Astrocyte (in vitro differentiated cells and primary cell): Measurements from ENCODE around the gene BEST1. TPM values are rescaled to one million over a fixed set of nuclear protein-coding genes. Genes with fewer than 3 reads are reported as not detected.

Experiments used
- DNase-seq: peaks from one replicate; pipeline ENCODE4 v3.0.0-alpha.2; 2010; ENCODE audit warnings: low read depth
- FAIRE-seq: peaks from 2 replicates; lab custom pipeline; 2011; peaks lifted over from hg19 to GRCh38; lab: Jason Lieb, UNC
- H2AFZ ChIP-seq: 2 replicates; pipeline ENCODE4 v1.6.0; 2012; ENCODE audit warnings: low read depth, low read length, inconsistent platforms
- H3K27ac ChIP-seq: 2 replicates; pipeline ENCODE4 v1.5.1; 2011; ENCODE audit warnings: low read depth, low read length, inconsistent platforms
- H3K27me3 ChIP-seq: 2 replicates; pipeline ENCODE4 v1.6.0; 2011; ENCODE audit warnings: low read length, inconsistent platforms; ENCODE audit not compliant: insufficient read depth
- H3K36me3 ChIP-seq: 2 replicates; pipeline ENCODE4 v1.5.1; 2011; ENCODE audit warnings: low read length, inconsistent platforms; ENCODE audit not compliant: insufficient read depth
- H3K4me1 ChIP-seq: 2 replicates; pipeline ENCODE4 v1.5.1; 2011; ENCODE audit warnings: low read length, inconsistent platforms; ENCODE audit not compliant: insufficient read depth
- H3K4me2 ChIP-seq: 2 replicates; pipeline ENCODE4 v1.6.0; 2012; ENCODE audit warnings: low read length, inconsistent platforms
- H3K4me3 ChIP-seq: 2 replicates; pipeline ENCODE4 v1.5.1; 2011; ENCODE audit warnings: low read depth, mild to moderate bottlenecking, low read length, inconsistent platforms; ENCODE audit not compliant: insufficient read depth
- H3K79me2 ChIP-seq: 2 replicates; pipeline ENCODE4 v1.6.0; 2012; ENCODE audit warnings: mild to moderate bottlenecking, low read length, inconsistent platforms; ENCODE audit not compliant: insufficient read depth
- H3K9ac ChIP-seq: 2 replicates; pipeline ENCODE4 v1.6.0; 2012; ENCODE audit warnings: mild to moderate bottlenecking, low read length, inconsistent platforms
- H3K9me3 ChIP-seq: 2 replicates; pipeline ENCODE4 v1.5.1; 2012; ENCODE audit warnings: low read depth, mild to moderate bottlenecking, low read length, inconsistent platforms; ENCODE audit not compliant: insufficient read depth
- H4K20me1 ChIP-seq: 2 replicates; pipeline ENCODE4 v1.6.0; 2012; ENCODE audit warnings: low read length, inconsistent platforms; ENCODE audit not compliant: insufficient read depth
- H3K27ac Mint-ChIP-seq: one replicate; pipeline ENCODE4 v1.8.0; 2021; ENCODE audit warnings: mild to moderate bottlenecking, mixed read lengths; ENCODE audit not compliant: unreplicated experiment
- H3K27me3 Mint-ChIP-seq: one replicate; pipeline ENCODE4 v1.8.0; 2021; ENCODE audit warnings: low read depth, mixed read lengths; ENCODE audit not compliant: unreplicated experiment
- H3K36me3 Mint-ChIP-seq: one replicate; pipeline ENCODE4 v1.8.0; 2021; ENCODE audit warnings: low read depth, mixed read lengths; ENCODE audit not compliant: unreplicated experiment
- H3K4me1 Mint-ChIP-seq: one replicate; pipeline ENCODE4 v1.8.0; 2021; ENCODE audit warnings: low read depth, mixed read lengths; ENCODE audit not compliant: unreplicated experiment
- H3K4me3 Mint-ChIP-seq: one replicate; pipeline ENCODE4 v1.8.0; 2021; ENCODE audit warnings: mild to moderate bottlenecking, moderate library complexity, mixed read lengths; ENCODE audit not compliant: unreplicated experiment
- H3K9me3 Mint-ChIP-seq: one replicate; pipeline ENCODE4 v1.8.0; 2021; ENCODE audit warnings: mild to moderate bottlenecking, mixed read lengths; ENCODE audit not compliant: unreplicated experiment
- EZH2 ChIP-seq: IDR thresholded peaks from 2 replicates; pipeline ENCODE4 v1.6.1; 2012; ENCODE audit warnings: mild to moderate bottlenecking, low read length, inconsistent platforms; ENCODE audit not compliant: insufficient read depth
- total RNA-seq: library from RNA; stranded (reverse); gene quantifications from 2 replicates; pipeline ENCODE4 v1.2.1, GENCODE V29; 2021
- TF ChIP-seq, protein P1 (sequence below): IDR thresholded peaks from 2 replicates; pipeline ENCODE4 v1.5.1; 2011; ENCODE audit warnings: low read depth, mild to moderate bottlenecking, inconsistent platforms, low read length, moderate library complexity; ENCODE audit not compliant: insufficient read depth

BEST1 gene
- total RNA-seq, 1 donor from 2014 or later, result 0.66 TPM

- FAIRE-seq, result no peak
- Mint-ChIP-seq H3K27ac (no peak overlapping the region), H3K9me3 (no peaks in the 10 kb centered on the region), H3K36me3 (no peaks in the 10 kb centered on the region), H3K4me1 (peaks cover 16% of the 10 kb centered on the region), H3K4me3 (no peak overlapping the region), H3K27me3 (peaks cover 20% of the 10 kb centered on the region)
- Histone ChIP-seq H3K27ac (no peak overlapping the region), H3K9me3 (no peaks in the 10 kb centered on the region), H3K9ac (no peak overlapping the region), H3K36me3 (no peaks in the 10 kb centered on the region), H3K27me3 (no peaks in the 10 kb centered on the region), H4K20me1 (no peaks in the 10 kb centered on the region), H2AFZ (no peak overlapping the region), H3K4me1 (no peaks in the 10 kb centered on the region), H3K4me2 (no peak overlapping the region), H3K79me2 (no peaks in the 10 kb centered on the region), H3K4me3 (no peak overlapping the region)
- DNase-seq, result peak; percentile 24
- TF ChIP-seq, protein P1, sequence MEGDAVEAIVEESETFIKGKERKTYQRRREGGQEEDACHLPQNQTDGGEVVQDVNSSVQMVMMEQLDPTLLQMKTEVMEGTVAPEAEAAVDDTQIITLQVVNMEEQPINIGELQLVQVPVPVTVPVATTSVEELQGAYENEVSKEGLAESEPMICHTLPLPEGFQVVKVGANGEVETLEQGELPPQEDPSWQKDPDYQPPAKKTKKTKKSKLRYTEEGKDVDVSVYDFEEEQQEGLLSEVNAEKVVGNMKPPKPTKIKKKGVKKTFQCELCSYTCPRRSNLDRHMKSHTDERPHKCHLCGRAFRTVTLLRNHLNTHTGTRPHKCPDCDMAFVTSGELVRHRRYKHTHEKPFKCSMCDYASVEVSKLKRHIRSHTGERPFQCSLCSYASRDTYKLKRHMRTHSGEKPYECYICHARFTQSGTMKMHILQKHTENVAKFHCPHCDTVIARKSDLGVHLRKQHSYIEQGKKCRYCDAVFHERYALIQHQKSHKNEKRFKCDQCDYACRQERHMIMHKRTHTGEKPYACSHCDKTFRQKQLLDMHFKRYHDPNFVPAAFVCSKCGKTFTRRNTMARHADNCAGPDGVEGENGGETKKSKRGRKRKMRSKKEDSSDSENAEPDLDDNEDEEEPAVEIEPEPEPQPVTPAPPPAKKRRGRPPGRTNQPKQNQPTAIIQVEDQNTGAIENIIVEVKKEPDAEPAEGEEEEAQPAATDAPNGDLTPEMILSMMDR, result no peak
- no peak for TF ChIP-seq EZH2
Measured at GRCh38 chr11:61978703-61979661, 28.8 kb downstream of the BEST1 start.

GRCh38 chr11:61980783-61981541 is 30.8 kb downstream of the BEST1 start:
- no peak for FAIRE-seq
- H3K9ac ChIP-seq, result no peak overlapping the region
- TF ChIP-seq, protein P1, result no peak
- no peak for TF ChIP-seq EZH2
- H3K9me3 Mint-ChIP-seq, result peaks cover 8% of the 10 kb centered on the region
- H3K4me3 Mint-ChIP-seq, result no peak overlapping the region
- no peaks in the 10 kb centered on the region for H3K4me1 ChIP-seq
- H3K4me3 ChIP-seq, result no peak overlapping the region
- H3K27me3 ChIP-seq, result peaks cover 3% of the 10 kb centered on the region
- no peaks in the 10 kb centered on the region for H3K36me3 ChIP-seq
- no peak for DNase-seq
- no peaks in the 10 kb centered on the region for H3K36me3 Mint-ChIP-seq
- H3K4me2 ChIP-seq, result no peak overlapping the region
- peak overlapping the region; percentile 58 for H3K27ac Mint-ChIP-seq
- H3K79me2 ChIP-seq, result no peaks in the 10 kb centered on the region
- H3K27me3 Mint-ChIP-seq, result peaks cover 20% of the 10 kb centered on the region
- H4K20me1 ChIP-seq, result no peaks in the 10 kb centered on the region
- no peak overlapping the region for H2AFZ ChIP-seq
- no peaks in the 10 kb centered on the region for H3K9me3 ChIP-seq
- no peak overlapping the region for H3K27ac ChIP-seq
- H3K4me1 Mint-ChIP-seq, result peaks cover 7% of the 10 kb centered on the region
